Astrocyte of the cerebellum (primary cell): Measurements from ENCODE around the gene UNC13C.

Source experiments
- DNase-seq: peaks from one replicate; pipeline ENCODE4 v3.0.0-alpha.2; 2011; ENCODE audit warnings: low read depth
- H3K4me3 ChIP-seq: 2 replicates; pipeline ENCODE4 v1.5.1; 2011; ENCODE audit warnings: mild to moderate bottlenecking, low read depth, low read length, moderate library complexity
- CTCF ChIP-seq: IDR thresholded peaks from 2 replicates; pipeline ENCODE4 v1.5.1; 2012; ENCODE audit warnings: low read length, low read depth, moderate library complexity, mild to moderate bottlenecking; ENCODE audit errors: missing control alignments
- in situ Hi-C: cut with HindIII; loops from 2 replicates; pipeline ENCODE4 v1.10.0; 2017; ENCODE audit warnings: low sequenced_read_pairs

Gene UNC13C

GRCh38 chr15:54289590-54290136 is 311.4 kb downstream of the UNC13C start:
- TF ChIP-seq CTCF: no peak
- no peak overlapping the region for H3K4me3 ChIP-seq
- in situ Hi-C loops: no loop called here
- DNase-seq: no peak

- no peak overlapping the region for H3K4me3 ChIP-seq
- TF ChIP-seq CTCF: no peak
- in situ Hi-C loops: no loop called here
- no peak for DNase-seq
These were observed 320.2 kb downstream of the UNC13C start for GRCh38 chr15:54298396-54298795.

- no peak for DNase-seq
- in situ Hi-C loops: no loop called here
- no peak overlapping the region for H3K4me3 ChIP-seq
- TF ChIP-seq CTCF: no peak
These were observed 326.1 kb downstream of the UNC13C start for GRCh38 chr15:54304321-54304720.

- in situ Hi-C loops: no loop called here
These were observed 326.9 kb downstream of the UNC13C start for GRCh38 chr15:54305138-54305537.

GRCh38 chr15:54307252-54307902 is 329.1 kb downstream of the UNC13C start:
- DNase-seq: no peak
- no peak for TF ChIP-seq CTCF
- H3K4me3 ChIP-seq: no peak overlapping the region
- in situ Hi-C loops: no loop called here

More at GRCh38 chr15:54305138-54305537, 326.9 kb downstream of the UNC13C start:
- no peak for DNase-seq
- no peak overlapping the region for H3K4me3 ChIP-seq
- TF ChIP-seq CTCF: no peak

- no peak for DNase-seq
- TF ChIP-seq CTCF: no peak
- in situ Hi-C loops: no loop called here
- no peak overlapping the region for H3K4me3 ChIP-seq
These were observed 329.7 kb downstream of the UNC13C start for GRCh38 chr15:54307926-54308325.
